MM.1S (cell line): ENCODE results near the gene SH3TC1.

Experiments used
- DNase-seq: peaks from one replicate; pipeline ENCODE4 v3.0.0-alpha.2; 2015
- H2AFZ ChIP-seq: fragments of 300-600 bp; sonication (generic); 2 replicates; pipeline ENCODE4 v1.6.0; 2016; ENCODE audit warnings: antibody characterized with exemption, low read length
- H3F3A ChIP-seq: fragments of 300-600 bp; sonication (generic); 2 replicates; pipeline ENCODE4 v1.6.1; 2016; ENCODE audit warnings: mild to moderate bottlenecking, antibody characterized with exemption, low read length, moderate library complexity, mixed read lengths; ENCODE audit not compliant: insufficient read depth
- H3K27ac ChIP-seq: fragments of 300-600 bp; sonication (generic); 2 replicates; pipeline ENCODE4 v1.5.1; 2016; ENCODE audit warnings: mild to moderate bottlenecking, low read length
- H3K27me3 ChIP-seq: fragments of 300-600 bp; sonication (generic); replicated peaks from 2 replicates; pipeline ENCODE4 v1.6.0; 2016; ENCODE audit warnings: low read length; ENCODE audit not compliant: insufficient read depth
- H3K36me3 ChIP-seq: fragments of 300-600 bp; sonication (generic); replicated peaks from 2 replicates; pipeline ENCODE4 v1.6.1; 2016; ENCODE audit warnings: mild to moderate bottlenecking, low read length, mixed read lengths; ENCODE audit not compliant: insufficient read depth
- H3K4me1 ChIP-seq: fragments of 300-600 bp; sonication (generic); 2 replicates; pipeline ENCODE4 v1.6.1; 2016; ENCODE audit warnings: low read length, mixed read lengths
- H3K4me2 ChIP-seq: fragments of 300-600 bp; sonication (generic); 2 replicates; pipeline ENCODE4 v1.6.0; 2016; ENCODE audit warnings: low read depth, low read length
- H3K4me3 ChIP-seq: fragments of 300-600 bp; sonication (generic); 2 replicates; pipeline ENCODE4 v1.5.1; 2016; ENCODE audit warnings: low read length, mixed read lengths
- H3K79me2 ChIP-seq: fragments of 300-600 bp; sonication (generic); 2 replicates; pipeline ENCODE4 v1.6.1; 2016; ENCODE audit warnings: mixed run types, low read length, mixed read lengths
- H3K9ac ChIP-seq: fragments of 300-600 bp; sonication (generic); 2 replicates; pipeline ENCODE4 v1.6.1; 2016; ENCODE audit warnings: low read length, mixed read lengths
- H3K9me2 ChIP-seq: fragments of 300-600 bp; sonication (generic); replicated peaks from 2 replicates; pipeline ENCODE4 v1.6.1; 2016; ENCODE audit warnings: mild to moderate bottlenecking, low read length, mixed read lengths; ENCODE audit not compliant: insufficient read depth
- H3K9me3 ChIP-seq: fragments of 300-600 bp; sonication (generic); replicated peaks from 2 replicates; pipeline ENCODE4 v1.6.1; 2016; ENCODE audit warnings: mild to moderate bottlenecking, low read length, mixed read lengths; ENCODE audit not compliant: insufficient read depth
- H4K20me1 ChIP-seq: fragments of 300-600 bp; sonication (generic); 2 replicates; pipeline ENCODE4 v1.6.1; 2016; ENCODE audit warnings: mild to moderate bottlenecking, low read length, moderate library complexity, mixed read lengths; ENCODE audit not compliant: insufficient read depth
- EZH2 ChIP-seq: fragments of 300-600 bp; sonication (generic); optimal IDR thresholded peaks from 2 replicates; pipeline ENCODE3; 2017; ENCODE audit warnings: low read depth, mild to moderate bottlenecking, antibody characterized with exemption, low read length, mixed read lengths
- EZH2phosphoT487 ChIP-seq: fragments of 300-600 bp; sonication (generic); IDR thresholded peaks from 2 replicates; pipeline ENCODE4 v1.6.1; 2018; ENCODE audit warnings: antibody characterized with exemption, low read length
- TF ChIP-seq, protein P1 (sequence below): fragments of 300-600 bp; sonication (generic); IDR thresholded peaks from 2 replicates; pipeline ENCODE4 v1.5.1; 2016; ENCODE audit warnings: antibody characterized with exemption, low read length, mixed read lengths

The SH3TC1 gene

GRCh38 chr4:8173492-8174242 lies 25.4 kb upstream of the SH3TC1 start:
- H3K4me2 ChIP-seq, result no peak overlapping the region
- H3K9ac ChIP-seq, result no peak overlapping the region
- H3K79me2 ChIP-seq, result no peaks in the 10 kb centered on the region
- no peak overlapping the region for H2AFZ ChIP-seq
- H3F3A ChIP-seq, result no peaks in the 10 kb centered on the region
- H3K9me3 ChIP-seq, result no peaks in the 10 kb centered on the region
- no peaks in the 10 kb centered on the region for H3K9me2 ChIP-seq
- H3K4me3 ChIP-seq, result no peak overlapping the region
- H3K27ac ChIP-seq, result no peak overlapping the region
- peaks cover 6% of the 10 kb centered on the region; the same call in 1 of the 2 replicates for H3K4me1 ChIP-seq
- TF ChIP-seq EZH2phosphoT487, result no peak
- TF ChIP-seq, protein P1, sequence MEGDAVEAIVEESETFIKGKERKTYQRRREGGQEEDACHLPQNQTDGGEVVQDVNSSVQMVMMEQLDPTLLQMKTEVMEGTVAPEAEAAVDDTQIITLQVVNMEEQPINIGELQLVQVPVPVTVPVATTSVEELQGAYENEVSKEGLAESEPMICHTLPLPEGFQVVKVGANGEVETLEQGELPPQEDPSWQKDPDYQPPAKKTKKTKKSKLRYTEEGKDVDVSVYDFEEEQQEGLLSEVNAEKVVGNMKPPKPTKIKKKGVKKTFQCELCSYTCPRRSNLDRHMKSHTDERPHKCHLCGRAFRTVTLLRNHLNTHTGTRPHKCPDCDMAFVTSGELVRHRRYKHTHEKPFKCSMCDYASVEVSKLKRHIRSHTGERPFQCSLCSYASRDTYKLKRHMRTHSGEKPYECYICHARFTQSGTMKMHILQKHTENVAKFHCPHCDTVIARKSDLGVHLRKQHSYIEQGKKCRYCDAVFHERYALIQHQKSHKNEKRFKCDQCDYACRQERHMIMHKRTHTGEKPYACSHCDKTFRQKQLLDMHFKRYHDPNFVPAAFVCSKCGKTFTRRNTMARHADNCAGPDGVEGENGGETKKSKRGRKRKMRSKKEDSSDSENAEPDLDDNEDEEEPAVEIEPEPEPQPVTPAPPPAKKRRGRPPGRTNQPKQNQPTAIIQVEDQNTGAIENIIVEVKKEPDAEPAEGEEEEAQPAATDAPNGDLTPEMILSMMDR, result no peak
- no peak for TF ChIP-seq EZH2
- H3K27me3 ChIP-seq, result peaks cover 44% of the 10 kb centered on the region
- H3K36me3 ChIP-seq, result no peaks in the 10 kb centered on the region
- H4K20me1 ChIP-seq, result no peaks in the 10 kb centered on the region
- DNase-seq, result no peak

- H3K27ac ChIP-seq, result no peak overlapping the region
- DNase-seq, result no peak
- H3K27me3 ChIP-seq, result peaks cover 36% of the 10 kb centered on the region
- H4K20me1 ChIP-seq, result no peaks in the 10 kb centered on the region
- no peak overlapping the region for H3K4me2 ChIP-seq
- no peaks in the 10 kb centered on the region for H3F3A ChIP-seq
- no peaks in the 10 kb centered on the region for H3K36me3 ChIP-seq
- H3K4me3 ChIP-seq, result no peak overlapping the region
- H3K9ac ChIP-seq, result no peak overlapping the region
- H3K9me3 ChIP-seq, result no peaks in the 10 kb centered on the region
- TF ChIP-seq, protein P1, result no peak
- TF ChIP-seq EZH2phosphoT487 (no peak), EZH2 (no peak)
- H3K4me1 ChIP-seq, result peaks cover 6% of the 10 kb centered on the region; the same call in 1 of the 2 replicates
- no peaks in the 10 kb centered on the region for H3K79me2 ChIP-seq
- no peaks in the 10 kb centered on the region for H3K9me2 ChIP-seq
- H2AFZ ChIP-seq, result no peak overlapping the region
Observed at GRCh38 chr4:8174970-8175369, 24.1 kb upstream of the SH3TC1 start.

DNA sequence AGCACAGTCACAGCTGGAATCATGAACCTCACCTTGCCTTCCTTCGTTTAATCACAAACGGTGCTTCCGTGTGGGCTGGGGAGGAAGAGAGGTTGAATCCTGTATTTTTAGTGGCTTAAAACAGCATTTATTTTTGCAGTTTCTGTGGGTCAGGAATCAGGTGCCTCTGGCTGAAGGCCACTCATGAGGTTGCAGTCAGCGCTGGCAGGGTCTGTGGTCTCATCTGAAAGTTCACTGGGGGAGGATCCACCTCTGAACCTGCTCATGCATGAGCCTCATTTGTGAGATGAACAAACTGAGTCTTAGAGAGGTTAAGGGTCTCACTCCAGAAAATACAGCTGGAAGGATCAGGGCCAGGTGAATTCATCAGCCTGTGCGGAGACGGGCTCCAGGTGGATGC lies 23.4 kb upstream of the SH3TC1 start:
- H3K9me2 ChIP-seq, result no peaks in the 10 kb centered on the region
- no peak overlapping the region for H3K4me3 ChIP-seq
- H3K27ac ChIP-seq, result no peak overlapping the region
- H3K4me1 ChIP-seq, result peaks cover 6% of the 10 kb centered on the region; the same call in 1 of the 2 replicates
- H3F3A ChIP-seq, result no peaks in the 10 kb centered on the region
- H3K79me2 ChIP-seq, result no peaks in the 10 kb centered on the region
- TF ChIP-seq EZH2 (no peak), EZH2phosphoT487 (no peak)
- TF ChIP-seq, protein P1, result no peak
- H2AFZ ChIP-seq, result no peak overlapping the region
- H4K20me1 ChIP-seq, result no peaks in the 10 kb centered on the region
- H3K4me2 ChIP-seq, result no peak overlapping the region
- peaks cover 29% of the 10 kb centered on the region for H3K27me3 ChIP-seq
- H3K9ac ChIP-seq, result no peak overlapping the region
- no peaks in the 10 kb centered on the region for H3K9me3 ChIP-seq
- no peak for DNase-seq
- H3K36me3 ChIP-seq, result no peaks in the 10 kb centered on the region
